Suprapubic skin (tissue), 4 donors: ENCODE measurements around the gene VASN. TPM values are rescaled to one million over a fixed set of nuclear protein-coding genes. Genes with fewer than 3 reads are reported as not detected.
A peak's percentile ranks its signal among the peaks of the same experiment; 100 is the strongest.

Source experiments
- DNase-seq, 2 donors: peaks; one replicate each; pipeline ENCODE4 v3.0.0-alpha.2; 2019; ENCODE audit warnings: low spot score in 2 of 2
- H3K27ac ChIP-seq: fragments of 200-600 bp; sonication (generic); one replicate; pipeline ENCODE4 v1.5.1; 2019
- H3K27me3 ChIP-seq: fragments of 200-600 bp; sonication (generic); one replicate; pipeline ENCODE4 v1.5.1; 2019
- H3K36me3 ChIP-seq: fragments of 200-600 bp; sonication (generic); one replicate; pipeline ENCODE4 v1.5.1; 2019
- H3K4me1 ChIP-seq: fragments of 200-600 bp; sonication (generic); one replicate; pipeline ENCODE4 v1.5.1; 2019
- H3K4me3 ChIP-seq: fragments of 200-600 bp; sonication (generic); one replicate; pipeline ENCODE4 v1.5.1; 2019; ENCODE audit warnings: mild to moderate bottlenecking
- H3K9me3 ChIP-seq: fragments of 200-600 bp; sonication (generic); one replicate; pipeline ENCODE4 v1.5.1; 2019
- EP300 ChIP-seq: sonication (generic); formaldehyde crosslinking; IDR thresholded peaks from one replicate; pipeline ENCODE4 v1.6.1; 2017; ENCODE audit warnings: antibody characterized with exemption
- POLR2A ChIP-seq, 2 donors: fragments of 450-650 bp; IDR thresholded peaks; one replicate each; pipeline ENCODE4 v1.6.1; 2017; ENCODE audit warnings: antibody characterized with exemption in 2 of 2, mild to moderate bottlenecking in 2 of 2, moderate library complexity in 2 of 2
- POLR2AphosphoS5 ChIP-seq, 3 donors: sonication (generic); formaldehyde crosslinking; IDR thresholded peaks; one replicate each; pipeline ENCODE4 v1.6.1; 2017; ENCODE audit warnings: antibody characterized with exemption in 3 of 3
- WGBS: methylation state at CpG from one replicate; pipeline ENCODE4 v1.1.5; 2018; 5-methylcytosine and 5-hydroxymethylcytosine counted together
- total RNA-seq, 4 donors: library from RNA; depleted of rRNA; stranded (reverse); fragments of >200 nt; gene quantifications; one replicate each; pipeline ENCODE4 v1.1.0, GENCODE V29; 2016
- TF ChIP-seq, protein P1 (sequence below), 2 donors: fragments of 200-600 bp in 1 of 2; fragments of 450-650 bp in 1 of 2; sonication (generic) in 1 of 2; IDR thresholded peaks; one replicate each; pipeline ENCODE4 v1.5.1; 2016 to 2019; ENCODE audit warnings: antibody characterized with exemption in 2 of 2, mild to moderate bottlenecking in 1 of 2, moderate library complexity in 1 of 2

The VASN gene
- total RNA-seq, 4 donors from 2014 or later = 10.8 to 23.3 (median 22.3) TPM

DNA sequence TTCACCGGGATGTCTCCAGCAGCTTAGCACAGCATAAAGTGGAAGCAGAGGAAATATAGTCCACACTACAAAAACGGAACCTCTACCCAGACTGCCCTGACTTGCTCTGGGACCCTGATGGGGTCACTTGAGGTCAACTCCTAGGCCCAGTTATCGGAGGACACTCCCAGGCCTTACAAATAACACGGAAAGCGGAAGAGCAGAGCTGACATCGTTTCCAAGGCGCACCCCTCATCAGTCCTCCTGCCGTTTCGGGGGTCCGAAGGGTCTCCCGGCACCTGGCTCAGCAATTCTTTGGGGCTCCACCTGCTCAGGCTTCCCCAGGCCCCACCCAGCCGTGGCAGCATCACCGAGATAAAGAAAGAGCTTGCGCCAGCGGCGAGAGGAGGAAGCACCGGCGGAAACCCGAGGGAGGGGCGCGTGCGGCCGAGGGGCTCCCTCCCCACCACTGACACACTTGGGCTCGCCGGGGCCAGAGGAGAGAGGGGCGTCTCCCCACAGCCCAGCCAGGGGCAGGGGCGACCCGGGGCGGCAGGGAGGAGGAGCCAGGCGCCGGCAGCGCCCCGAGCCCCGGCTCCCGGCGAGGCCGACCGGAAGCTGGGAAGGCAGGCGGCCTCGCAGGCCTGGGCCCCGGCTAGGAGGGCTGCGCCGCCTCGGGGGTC lies 44.0 kb downstream of the VASN start:
- WGBS = 14% methylated on average over 9 of the region's 44 CpGs
- Histone ChIP-seq H3K36me3 (peaks cover 9% of the 10 kb centered on the region), H3K9me3 (no peaks in the 10 kb centered on the region), H3K27ac (peak overlapping the region; percentile 86), H3K4me1 (peaks cover 45% of the 10 kb centered on the region), H3K27me3 (no peaks in the 10 kb centered on the region), H3K4me3 (peak overlapping the region; percentile 97)
- DNase-seq = peak in 1 of 2 donors; percentile 75
- TF ChIP-seq POLR2AphosphoS5 (IDR thresholded peaks at IDR 0.05) (no peak), EP300 (no peak), POLR2A (IDR thresholded peaks at IDR 0.05) (no peak)
- TF ChIP-seq, protein P1, sequence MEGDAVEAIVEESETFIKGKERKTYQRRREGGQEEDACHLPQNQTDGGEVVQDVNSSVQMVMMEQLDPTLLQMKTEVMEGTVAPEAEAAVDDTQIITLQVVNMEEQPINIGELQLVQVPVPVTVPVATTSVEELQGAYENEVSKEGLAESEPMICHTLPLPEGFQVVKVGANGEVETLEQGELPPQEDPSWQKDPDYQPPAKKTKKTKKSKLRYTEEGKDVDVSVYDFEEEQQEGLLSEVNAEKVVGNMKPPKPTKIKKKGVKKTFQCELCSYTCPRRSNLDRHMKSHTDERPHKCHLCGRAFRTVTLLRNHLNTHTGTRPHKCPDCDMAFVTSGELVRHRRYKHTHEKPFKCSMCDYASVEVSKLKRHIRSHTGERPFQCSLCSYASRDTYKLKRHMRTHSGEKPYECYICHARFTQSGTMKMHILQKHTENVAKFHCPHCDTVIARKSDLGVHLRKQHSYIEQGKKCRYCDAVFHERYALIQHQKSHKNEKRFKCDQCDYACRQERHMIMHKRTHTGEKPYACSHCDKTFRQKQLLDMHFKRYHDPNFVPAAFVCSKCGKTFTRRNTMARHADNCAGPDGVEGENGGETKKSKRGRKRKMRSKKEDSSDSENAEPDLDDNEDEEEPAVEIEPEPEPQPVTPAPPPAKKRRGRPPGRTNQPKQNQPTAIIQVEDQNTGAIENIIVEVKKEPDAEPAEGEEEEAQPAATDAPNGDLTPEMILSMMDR (IDR thresholded peaks at IDR 0.05) = no peak

DNA sequence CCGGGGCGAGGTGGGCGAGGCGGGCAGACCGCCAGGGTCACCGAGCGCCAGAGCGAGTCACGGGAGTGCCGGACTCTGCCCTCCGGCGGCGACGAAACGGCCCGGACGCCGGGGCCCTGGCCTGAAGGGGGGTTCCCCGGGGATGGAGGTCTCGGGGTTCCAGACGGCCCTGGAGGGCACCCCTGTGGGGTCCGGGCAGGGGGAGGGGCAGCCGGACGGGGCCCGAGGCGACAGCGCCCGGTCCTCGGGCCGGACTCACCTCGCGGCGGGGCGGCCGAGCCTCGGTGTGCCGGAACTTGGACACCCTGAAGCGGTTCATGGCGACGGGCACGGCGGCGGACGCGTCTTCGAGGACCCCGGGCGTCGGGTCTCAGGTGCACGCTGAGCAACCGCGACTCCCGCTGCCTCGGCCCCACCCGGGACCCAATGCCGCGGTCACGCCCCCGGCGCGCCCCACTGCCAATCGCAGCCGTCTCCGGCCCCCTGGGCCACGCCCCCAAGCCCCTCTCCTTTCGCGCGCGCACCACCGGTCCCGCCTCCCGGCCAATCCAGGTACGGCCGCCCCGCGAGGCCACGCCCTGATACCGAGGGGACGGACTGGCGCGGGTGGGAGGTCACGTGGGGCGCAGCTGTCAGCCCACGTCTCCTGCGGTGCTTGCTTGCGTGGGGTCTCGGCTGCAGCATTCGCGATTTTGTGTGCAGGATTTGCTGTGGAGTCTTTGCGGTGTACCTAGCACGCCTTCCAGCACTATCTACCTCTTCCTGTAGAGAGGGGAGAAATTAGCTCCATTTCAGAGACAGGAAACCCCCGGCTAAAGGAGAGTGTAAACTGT lies 44.8 kb downstream of the VASN start, which contains the start of gene CORO7:
TSS of gene CORO7 (minus strand) at position 397 of the 833 bp plus-strand sequence. CDS start at position 319, 78 bp downstream.
- peak within 1 kb of the TSS; percentile 97 for H3K4me3 ChIP-seq
- peaks cover 9% of the 10 kb centered on the region for H3K36me3 ChIP-seq
- TF ChIP-seq POLR2A (IDR thresholded peaks at IDR 0.05) (peak in 1 of 2 donors; percentile 43), POLR2AphosphoS5 (IDR thresholded peaks at IDR 0.05) (peak in 1 of 3 donors; percentile 10), EP300 (no peak)
- TF ChIP-seq, protein P1 (IDR thresholded peaks at IDR 0.05) = no peak
- peak; percentile 98 for DNase-seq
- peaks cover 40% of the 10 kb centered on the region for H3K4me1 ChIP-seq
- WGBS = 0% methylated on average over 2 of the region's 92 CpGs
- peak within 1 kb of the TSS; percentile 86 for H3K27ac ChIP-seq
- H3K27me3 ChIP-seq = no peaks in the 10 kb centered on the region
- H3K9me3 ChIP-seq = no peaks in the 10 kb centered on the region

DNA sequence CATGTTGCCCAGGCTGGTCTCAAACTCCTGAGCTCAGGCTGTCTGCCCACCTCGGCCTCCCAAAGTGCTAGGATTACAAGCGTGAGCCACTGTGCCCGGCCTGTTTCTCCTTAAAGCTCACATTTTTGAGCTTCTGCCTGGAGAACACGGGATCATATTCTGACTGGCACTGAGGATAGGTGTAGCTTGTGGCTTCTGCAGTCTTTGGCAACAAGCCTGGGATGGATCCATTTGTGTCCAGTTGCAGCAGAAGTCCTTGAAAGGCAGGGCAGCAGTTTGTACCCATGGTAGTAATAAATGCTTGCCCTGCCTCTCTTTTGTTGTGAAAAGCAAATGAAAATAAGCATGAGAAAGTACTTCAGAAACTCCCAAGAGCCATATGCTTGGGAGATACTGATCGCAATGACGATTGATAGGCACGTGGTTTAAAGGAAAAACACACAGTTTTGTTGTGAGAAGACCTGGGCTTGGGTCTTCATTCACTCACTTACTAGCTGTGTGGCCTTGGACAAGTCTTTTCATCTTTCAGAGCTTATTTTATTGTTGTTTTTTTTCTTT lies 47.8 kb downstream of the VASN start:
- no peak for DNase-seq
- no peak overlapping the region for H3K4me3 ChIP-seq
- no peak overlapping the region for H3K27ac ChIP-seq
- 87% methylated on average over 6 of the region's 7 CpGs for WGBS
- H3K27me3 ChIP-seq = no peaks in the 10 kb centered on the region
- H3K9me3 ChIP-seq = no peaks in the 10 kb centered on the region
- TF ChIP-seq POLR2A (IDR thresholded peaks at IDR 0.05) (no peak), EP300 (no peak), POLR2AphosphoS5 (IDR thresholded peaks at IDR 0.05) (no peak)
- TF ChIP-seq, protein P1 (IDR thresholded peaks at IDR 0.05) = no peak
- H3K4me1 ChIP-seq = peaks cover 27% of the 10 kb centered on the region
- H3K36me3 ChIP-seq = no peaks in the 10 kb centered on the region

DNA sequence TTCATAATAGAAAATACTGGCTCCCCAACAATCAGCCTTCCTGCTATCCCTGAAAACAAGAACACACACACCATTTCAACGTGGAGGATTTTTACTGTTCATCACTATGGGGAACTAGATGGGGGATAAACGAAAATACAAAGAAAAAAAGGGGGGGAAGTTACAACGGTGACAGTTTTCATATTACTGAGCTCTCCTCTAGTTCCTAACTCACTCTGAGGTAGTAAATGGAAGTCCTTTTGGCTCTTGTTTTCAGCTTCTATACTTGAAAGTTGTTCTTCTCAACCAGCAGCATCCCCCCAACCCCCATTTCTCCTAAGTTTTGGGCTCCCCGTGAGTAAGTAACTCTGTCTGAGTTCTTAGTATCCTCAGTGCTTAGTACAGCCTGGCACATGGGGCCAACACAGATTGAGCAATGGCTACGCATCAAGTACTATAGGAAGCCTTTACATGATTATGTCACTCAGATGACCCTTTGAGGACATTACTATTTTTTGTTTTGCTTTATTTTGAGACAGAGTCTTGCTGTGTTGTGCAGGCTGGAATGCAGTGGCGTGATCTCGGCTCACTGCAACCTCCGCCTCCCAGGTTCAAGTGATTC lies 49.0 kb downstream of the VASN start:
- H3K4me1 ChIP-seq = peaks cover 20% of the 10 kb centered on the region
- no peak for TF ChIP-seq POLR2AphosphoS5 (IDR thresholded peaks at IDR 0.05)
- TF ChIP-seq EP300 = no peak
- TF ChIP-seq, protein P1 (IDR thresholded peaks at IDR 0.05) = no peak
- TF ChIP-seq POLR2A (IDR thresholded peaks at IDR 0.05) = no peak
- H3K4me3 ChIP-seq = no peak overlapping the region
- DNase-seq = no peak
- H3K9me3 ChIP-seq = no peaks in the 10 kb centered on the region
- WGBS = 80% methylated on average over 8 of the region's 8 CpGs
- no peak overlapping the region for H3K27ac ChIP-seq
- H3K27me3 ChIP-seq = no peaks in the 10 kb centered on the region
- no peaks in the 10 kb centered on the region for H3K36me3 ChIP-seq
